HCT116 (cell line): ENCODE measurements around the gene FRAS1. TPM values are rescaled to one million over a fixed set of nuclear protein-coding genes. Genes with fewer than 3 reads are reported as not detected.

Experiments used
- ATAC-seq: fragments of 200-7000 bp; cut with Tn5 transposase; 2 replicates; pipeline ENCODE4 v1.9.1; 2020; ENCODE audit warnings: mild to moderate bottlenecking, moderate library complexity
- BruUV-seq: library from RNA; stranded (reverse); fragments of 400-500 nt; replicated peaks from 2 replicates; lab custom pipeline; 2021; lab: Mats Ljungman, UMichigan
- CTCF ChIA-PET: fragments of 300-600 bp; sonication (Branson Sonifier 250); formaldehyde crosslinking; loops from one replicate; lab custom pipeline; 2021; ENCODE audit warnings: antibody characterized with exemption; lab: Charles Lee
- POLR2A ChIA-PET: fragments of 300-600, 350-600 bp; sonication (Branson Sonifier 250); formaldehyde crosslinking; loops from one replicate; lab custom pipeline; 2021; ENCODE audit warnings: antibody characterized with exemption; lab: Charles Lee
- RAD21 ChIA-PET, 2 experiments: fragments of 300-600 bp; sonication (Branson Sonifier 250); formaldehyde crosslinking; loops; one replicate each; lab custom pipeline; 2023; ENCODE audit warnings: low total read pairs in 2 of 2; ENCODE audit not compliant: uncharacterized antibody in 2 of 2, unreplicated experiment in 2 of 2, low non-redundant PET in 1 of 2; lab: Charles Lee
- DNase-seq: peaks from one replicate; pipeline ENCODE4 v3.0.0-alpha.2; 2010; ENCODE audit warnings: low read depth, low spot score
- H2AFZ ChIP-seq: fragments of 200-600 bp; shearing (Covaris generic), sonication (generic); 2 replicates; pipeline ENCODE4 v1.6.1; 2017; ENCODE audit warnings: low read depth, mixed run types, mixed read lengths, antibody characterized with exemption, low read length; ENCODE audit not compliant: poor library complexity, severe bottlenecking
- H3K27ac ChIP-seq: 2 replicates; pipeline ENCODE4 v1.5.1; 2012; ENCODE audit warnings: low read depth, low read length
- H3K27me3 ChIP-seq: fragments of 200-600 bp; sonication (generic); 2 replicates; pipeline ENCODE4 v1.6.1; 2016; ENCODE audit warnings: mixed run types, low read length, mixed read lengths; ENCODE audit not compliant: insufficient read depth
- H3K36me3 ChIP-seq, 2 experiments: fragments of 200-500 bp in 1 of 2; fragments of 200-600 bp in 1 of 2; sonication (Bioruptor generic) in 1 of 2; sonication (generic) in 1 of 2; 2 replicates each; pipeline versions ENCODE4 v1.5.1 to v1.6.1; 2014 to 2016; ENCODE audit warnings: low read length in 2 of 2, inconsistent platforms in 1 of 2, mixed read lengths in 1 of 2, mixed run types in 1 of 2; ENCODE audit not compliant: insufficient read depth in 2 of 2, control insufficient read depth in 1 of 2
- H3K4me1 ChIP-seq, 2 experiments: fragments of 200-600 bp in 1 of 2; sonication (generic) in 1 of 2; 2 replicates each; pipeline versions ENCODE4 v1.5.1 to v1.6.1; 2012 to 2017; ENCODE audit warnings: low read length in 2 of 2, inconsistent platforms in 1 of 2, mild to moderate bottlenecking in 1 of 2, mixed read lengths in 1 of 2, mixed run types in 1 of 2, moderate library complexity in 1 of 2; ENCODE audit not compliant: insufficient read depth in 2 of 2, control insufficient read depth in 1 of 2
- H3K4me2 ChIP-seq: fragments of 200-600 bp; sonication (generic); 2 replicates; pipeline ENCODE4 v1.6.1; 2017; ENCODE audit warnings: mixed run types, low read length, mixed read lengths
- H3K4me3 ChIP-seq, 2 experiments: fragments of 200-600 bp in 1 of 2; sonication (generic) in 1 of 2; replicated peaks in 1 of 2; 2 replicates each; pipeline ENCODE4 v1.5.1; 2011 to 2016; ENCODE audit warnings: low read length in 2 of 2, control low read depth in 1 of 2, low read depth in 1 of 2, mild to moderate bottlenecking in 1 of 2, mixed read lengths in 1 of 2, mixed run types in 1 of 2
- H3K79me2 ChIP-seq: fragments of 200-600 bp; sonication (generic); 2 replicates; pipeline ENCODE4 v1.6.1; 2017; ENCODE audit warnings: mild to moderate bottlenecking, mixed run types, low read length, moderate library complexity, mixed read lengths; ENCODE audit not compliant: insufficient read depth
- H3K9ac ChIP-seq: fragments of 200-600 bp; sonication (generic); 2 replicates; pipeline ENCODE4 v1.6.1; 2016; ENCODE audit warnings: low read length, mixed read lengths
- H3K9me2 ChIP-seq: fragments of 200-600 bp; sonication (generic), shearing (Covaris generic); 2 replicates; pipeline ENCODE4 v1.6.1; 2017; ENCODE audit warnings: mixed run types, mild to moderate bottlenecking, moderate library complexity; ENCODE audit not compliant: insufficient read depth
- H3K9me3 ChIP-seq, 2 experiments: fragments of 200-500 bp in 1 of 2; fragments of 200-600 bp in 1 of 2; sonication (Bioruptor generic) in 1 of 2; sonication (generic) in 1 of 2; 2 replicates each; pipeline ENCODE4 v1.6.1; 2014 to 2017; ENCODE audit warnings: low read length in 2 of 2, mixed read lengths in 2 of 2, inconsistent platforms in 1 of 2, low read depth in 1 of 2, mild to moderate bottlenecking in 1 of 2, mixed run types in 1 of 2, moderate library complexity in 1 of 2; ENCODE audit not compliant: control insufficient read depth in 1 of 2, insufficient read depth in 1 of 2
- H4K20me1 ChIP-seq: fragments of 200-600 bp; sonication (generic), shearing (Covaris generic); 2 replicates; pipeline ENCODE4 v1.6.1; 2017; ENCODE audit warnings: mixed run types, mild to moderate bottlenecking, moderate library complexity; ENCODE audit not compliant: insufficient read depth
- CEBPB ChIP-seq: IDR thresholded peaks from 2 replicates; pipeline ENCODE4 v1.6.1; 2012; ENCODE audit warnings: low read depth
- CTCF ChIP-seq, 3 experiments: fragments of 200-600 bp in 1 of 3; sonication (generic) in 1 of 3; IDR thresholded peaks in 2 of 3; conservative IDR thresholded peaks in 1 of 3; 2 replicates each; pipeline ENCODE4 v1.5.1; 2012 to 2017; ENCODE audit warnings: low read depth in 2 of 3, low read length in 2 of 3, antibody characterized with exemption in 1 of 3, borderline replicate concordance in 1 of 3, control low read depth in 1 of 3, mild to moderate bottlenecking in 1 of 3, mixed read lengths in 1 of 3, mixed run types in 1 of 3, moderate library complexity in 1 of 3; ENCODE audit not compliant: insufficient read depth in 1 of 3
- EGR1 ChIP-seq: IDR thresholded peaks from 2 replicates; pipeline ENCODE4 v1.6.1; 2012; ENCODE audit warnings: low read depth
- ELF1 ChIP-seq: IDR thresholded peaks from 2 replicates; pipeline ENCODE4 v1.6.1; 2012; ENCODE audit warnings: low read depth, borderline replicate concordance
- REST ChIP-seq: IDR thresholded peaks from 2 replicates; pipeline ENCODE4 v1.6.1; 2012; ENCODE audit warnings: low read depth
- SIN3A ChIP-seq: IDR thresholded peaks from 2 replicates; pipeline ENCODE4 v1.6.1; 2012; ENCODE audit warnings: low read depth
- SP1 ChIP-seq: IDR thresholded peaks from 2 replicates; pipeline ENCODE4 v1.6.1; 2012; ENCODE audit warnings: low read depth
- TCF7L2 ChIP-seq: IDR thresholded peaks from 2 replicates; pipeline ENCODE4 v1.7.0; 2011; ENCODE audit warnings: borderline replicate concordance, inconsistent platforms; ENCODE audit not compliant: insufficient read depth, insufficient read length; ENCODE audit errors: extremely low read depth
- YY1 ChIP-seq: IDR thresholded peaks from 2 replicates; pipeline ENCODE4 v1.6.1; 2011; ENCODE audit warnings: low read length, low read depth, moderate library complexity, mild to moderate bottlenecking; ENCODE audit not compliant: insufficient replicate concordance; ENCODE audit errors: extremely low read depth
- ZFX ChIP-seq: fragments of 450-650 bp; IDR thresholded peaks from 2 replicates; pipeline ENCODE4 v1.6.1; 2017
- intact Hi-C: fragments of 100-400 bp; cut with micrococcal nuclease; formaldehyde crosslinking; loops from 2 replicates; pipeline ENCODE4 v1.10.0; 2022
- total RNA-seq: library from RNA; stranded (reverse); gene quantifications from one replicate; pipeline ENCODE4 v1.2.1, GENCODE V29; 2021; ENCODE audit not compliant: unreplicated experiment

The FRAS1 gene
- total RNA-seq, 1 experiment from 2014 or later, result 33.5 TPM

- ChIA-PET RAD21 (no interaction called here), CTCF (no interaction called here), POLR2A (no interaction called here)
- Histone ChIP-seq H3K4me2 (no peak overlapping the region), H3K27ac (no peak overlapping the region), H3K27me3 (no peaks in the 10 kb centered on the region), H4K20me1 (no peaks in the 10 kb centered on the region), H3K9ac (no peak overlapping the region), H3K79me2 (no peaks in the 10 kb centered on the region), H3K9me2 (no peaks in the 10 kb centered on the region), H3K4me1 (no peaks in the 10 kb centered on the region), H3K36me3 (no peaks in the 10 kb centered on the region), H3K4me3 (no peak overlapping the region), H3K9me3 (no peaks in the 10 kb centered on the region), H2AFZ (no peak overlapping the region)
- intact Hi-C loops, result no loop called here
- DNase-seq (no peak), ATAC-seq (no peak)
- no TSS peak for BruUV-seq
- TF ChIP-seq YY1 (no peak), ELF1 (no peak), ZFX (no peak), CEBPB (no peak), REST (no peak), SP1 (no peak), EGR1 (no peak), TCF7L2 (no peak), CTCF (IDR thresholded peaks at IDR 0.05 in 2 of 3, conservative IDR thresholded peaks at IDR 0.05 in 1 of 3; ENCODE audit: borderline replicate concordance in 1 of 3, insufficient read depth in 1 of 3, low read depth in 2 of 3, low read length in 2 of 3) (no peak), SIN3A (no peak)
These were observed 303.3 kb downstream of the FRAS1 start for GRCh38 chr4:78360466-78360865.
